Left hindlimb (tissue), 1 donor: Measurements from ENCODE around the gene CRTAC1.

Experiments used
- DNase-seq: peaks from one replicate; pipeline ENCODE4 v3.0.0-alpha.2; 2018

Gene CRTAC1

DNA sequence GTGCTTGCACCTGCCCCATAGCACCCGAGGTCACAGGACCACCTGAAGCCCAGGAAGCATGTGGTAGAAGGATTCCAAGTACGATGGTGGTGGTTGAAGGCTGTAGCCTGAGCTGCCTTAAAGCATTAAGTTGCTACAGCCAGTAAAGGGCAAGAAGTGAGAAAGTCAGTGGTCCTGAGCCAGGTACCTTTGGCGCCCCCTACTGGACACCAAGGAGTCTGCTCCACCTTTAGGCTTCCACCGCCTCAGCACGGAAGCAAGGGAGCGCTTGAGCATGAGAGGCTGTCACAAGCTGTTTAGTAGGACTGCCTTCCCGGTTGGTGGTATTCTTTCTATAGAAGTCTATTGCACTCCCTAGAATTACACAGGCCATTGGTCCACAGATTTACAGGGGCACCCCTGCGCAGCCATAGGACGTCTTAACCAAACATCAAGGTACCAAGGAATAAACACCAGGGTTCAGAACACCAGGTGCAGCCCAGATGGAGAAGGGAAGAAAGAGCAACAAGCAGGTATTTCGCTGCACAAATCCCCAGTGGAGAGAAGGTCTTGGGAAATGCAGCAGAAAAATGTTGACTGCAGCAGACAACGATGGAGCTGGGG is 2.2 kb downstream of the CRTAC1 start:
- DNase-seq = no peak

GRCh38 chr10:98023024-98023423 is 7.4 kb downstream of the CRTAC1 start:
- DNase-seq = no peak

GRCh38 chr10:98020784-98021183 is 9.6 kb downstream of the CRTAC1 start:
- no peak for DNase-seq

DNA sequence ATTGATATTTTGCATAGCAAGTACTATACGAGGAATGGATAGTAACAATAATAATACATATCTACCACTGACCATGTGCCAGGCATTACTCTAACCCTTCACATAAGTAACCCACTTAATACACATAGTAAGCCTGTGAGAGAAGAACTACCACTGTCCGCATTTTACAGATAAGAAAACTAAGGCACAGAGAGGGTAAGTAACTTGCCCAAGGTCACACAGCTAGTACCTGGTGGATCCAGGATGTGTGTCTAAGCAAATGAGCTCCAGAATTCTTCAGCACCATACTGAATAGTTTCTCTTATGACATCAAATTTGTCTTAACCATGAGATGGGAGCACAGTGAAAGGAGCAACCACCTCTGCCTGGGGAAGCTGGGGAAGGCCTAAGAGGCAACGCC is 10.2 kb downstream of the CRTAC1 start:
- no peak for DNase-seq

DNA sequence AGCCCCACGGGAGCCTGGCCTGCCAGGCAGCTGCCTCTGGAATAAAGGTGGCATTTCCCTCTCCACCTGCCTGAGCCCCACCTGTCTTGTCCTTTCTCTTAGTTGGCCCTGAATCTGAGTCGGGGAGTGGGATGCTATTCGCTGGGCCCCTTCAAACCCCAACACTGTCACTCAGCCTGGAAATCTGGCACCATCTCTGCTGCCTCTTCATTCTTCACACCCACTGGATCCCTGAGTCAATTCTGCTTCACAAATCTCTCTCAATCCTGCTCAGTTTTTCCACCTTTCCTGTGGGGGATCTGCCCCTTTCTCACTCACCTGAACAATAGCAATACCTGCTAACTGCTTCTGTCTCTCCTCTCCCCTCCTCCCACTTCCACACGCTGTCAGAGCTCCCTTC is 10.6 kb downstream of the CRTAC1 start:
- no peak for DNase-seq

- no peak for DNase-seq
Observed at GRCh38 chr10:98016772-98017475, 13.5 kb downstream of the CRTAC1 start.

- DNase-seq = no peak
Observed at GRCh38 chr10:98013776-98014175, 16.6 kb downstream of the CRTAC1 start.

DNA sequence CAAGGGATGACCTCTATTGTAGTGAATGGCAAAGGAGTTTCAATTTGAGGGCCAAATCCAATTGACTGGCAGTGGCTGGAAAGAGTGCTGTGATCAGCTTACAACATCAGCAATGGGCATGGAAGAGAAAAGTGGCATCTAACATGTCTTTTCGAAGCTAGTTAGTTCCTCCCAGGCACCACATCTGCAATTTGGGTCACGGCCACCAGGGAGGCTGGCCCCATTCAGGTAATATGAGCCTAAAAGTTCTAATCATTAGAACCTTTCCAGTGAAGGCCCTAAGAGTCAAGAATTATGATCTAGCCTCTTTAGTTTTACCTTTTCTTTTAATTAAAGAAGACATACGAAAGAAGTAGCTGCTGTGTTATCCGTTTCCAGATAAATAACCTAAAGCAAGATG is 17.3 kb downstream of the CRTAC1 start:
- DNase-seq = no peak

GRCh38 chr10:98012644-98013043 is 17.8 kb downstream of the CRTAC1 start:
- no peak for DNase-seq

- no peak for DNase-seq
Observed at GRCh38 chr10:98010939-98011685, 19.3 kb downstream of the CRTAC1 start.

- no peak for DNase-seq
Observed at GRCh38 chr10:98006266-98006665, 24.2 kb downstream of the CRTAC1 start.

DNA sequence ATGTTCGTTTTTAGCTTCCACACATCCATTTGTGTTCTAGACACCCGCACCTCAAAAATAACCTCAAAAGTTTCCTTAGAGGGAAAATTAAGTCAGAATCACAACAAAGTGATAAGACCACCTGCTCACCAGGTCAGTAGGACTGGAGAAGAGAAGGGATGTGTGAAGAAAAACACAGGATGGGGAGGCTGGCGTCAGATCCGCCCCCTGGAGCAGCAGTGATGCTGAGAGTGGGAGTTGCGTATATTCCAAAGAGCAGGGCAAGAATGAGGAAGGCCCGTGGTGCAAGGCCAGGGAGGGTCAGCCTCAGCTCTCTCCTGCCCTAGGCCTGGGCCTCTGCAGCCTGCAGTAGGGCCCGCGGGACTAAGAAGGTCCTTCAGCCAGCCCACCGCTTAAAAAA is 28.7 kb downstream of the CRTAC1 start:
- DNase-seq = no peak

GRCh38 chr10:98000346-98000745 is 30.1 kb downstream of the CRTAC1 start:
- no peak for DNase-seq

DNA sequence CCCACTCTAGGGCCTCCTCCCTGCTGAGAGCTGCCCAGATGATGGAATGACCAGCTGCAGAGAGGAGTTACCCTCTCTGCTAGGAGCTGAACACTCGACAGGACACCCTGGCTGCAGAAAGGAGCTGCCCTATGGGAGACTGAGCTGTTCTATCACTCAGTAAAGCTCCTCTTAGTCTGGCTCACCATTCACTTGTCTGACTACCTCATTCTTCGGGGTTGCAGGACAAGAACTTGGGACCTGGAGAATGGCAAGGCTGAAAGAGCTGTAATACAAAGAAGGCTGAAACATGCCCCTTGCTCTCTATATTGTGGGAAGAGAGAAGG is 30.5 kb downstream of the CRTAC1 start:
- DNase-seq = no peak

DNA sequence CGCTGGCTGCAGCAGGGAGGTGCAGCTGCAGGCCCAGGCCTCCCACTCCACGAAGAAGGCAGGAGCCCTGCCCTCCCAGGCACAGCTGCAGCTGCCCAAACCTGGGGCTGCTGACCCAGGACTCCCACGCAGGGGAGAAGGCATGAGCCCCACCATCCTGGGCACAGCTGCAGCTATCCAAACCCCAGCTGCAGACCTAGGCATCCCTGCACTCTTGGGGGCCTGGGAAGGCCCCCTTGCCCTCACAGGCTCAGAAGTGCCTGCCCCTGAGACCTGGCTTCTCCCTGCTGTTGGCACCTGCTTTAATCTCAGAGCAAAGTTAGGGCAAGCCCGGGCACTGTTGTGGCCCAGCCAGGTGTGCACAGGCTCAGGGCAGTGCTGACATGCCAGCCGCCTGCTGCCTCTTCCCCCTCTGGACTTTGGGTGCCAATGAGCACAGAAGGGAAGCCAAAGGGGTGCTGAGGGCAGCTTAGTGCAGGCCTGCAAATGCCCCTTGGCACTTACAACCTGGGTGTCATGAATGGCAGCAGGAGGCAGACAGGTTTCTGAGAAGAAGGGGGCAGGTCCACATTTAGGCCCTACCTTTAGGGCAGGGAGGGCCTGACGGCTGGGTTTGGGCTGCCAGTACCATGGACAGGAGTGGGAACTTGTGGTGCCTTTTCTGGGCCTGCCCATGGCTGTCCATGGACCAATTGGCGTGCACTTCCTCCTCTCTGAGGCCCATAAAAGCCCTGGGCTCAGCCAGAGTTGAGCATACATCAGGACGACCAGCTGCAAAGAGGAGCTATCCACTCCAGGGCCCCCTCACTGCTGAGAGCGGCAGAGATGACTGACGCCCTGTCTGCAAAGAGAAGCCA is 31.1 kb downstream of the CRTAC1 start:
- no peak for DNase-seq

DNA sequence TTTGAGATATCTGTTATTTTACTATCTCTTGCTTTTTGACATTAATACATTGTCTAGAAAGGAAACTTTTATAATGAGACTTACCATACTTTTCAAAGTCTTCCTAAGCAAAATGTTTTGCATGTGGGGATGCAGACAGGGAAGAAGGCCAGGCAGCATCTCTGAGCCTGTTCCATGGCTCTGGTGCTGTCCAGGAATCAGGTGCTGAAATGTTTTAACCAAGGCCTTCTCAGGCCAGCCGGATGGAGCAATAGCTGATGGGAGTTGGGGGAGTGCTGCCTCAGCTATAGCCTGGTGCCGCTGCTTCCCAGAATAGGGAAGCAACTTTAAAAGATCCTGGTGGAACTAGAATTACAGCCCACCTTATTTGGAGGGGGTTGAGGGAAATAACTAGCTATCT is 38.5 kb downstream of the CRTAC1 start:
- DNase-seq = no peak

DNA sequence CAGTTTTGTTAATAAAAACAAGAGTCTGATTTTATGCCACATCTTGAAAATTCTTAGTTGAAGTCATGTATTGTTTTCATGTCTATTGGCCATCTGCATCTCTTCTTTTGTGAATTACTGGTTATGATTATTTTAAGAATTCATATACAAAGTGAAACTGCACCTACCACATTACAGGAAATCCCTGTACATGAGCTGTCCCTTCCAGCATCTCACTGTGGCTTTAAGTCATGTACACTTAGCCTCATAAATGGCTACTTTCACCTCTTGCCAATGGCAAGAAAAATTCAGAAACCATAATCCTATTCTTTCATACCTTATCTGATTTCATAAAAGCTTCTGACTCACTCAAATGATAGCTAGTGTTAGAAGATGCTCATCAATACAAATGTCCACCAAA is 48.6 kb downstream of the CRTAC1 start:
- no peak for DNase-seq

DNA sequence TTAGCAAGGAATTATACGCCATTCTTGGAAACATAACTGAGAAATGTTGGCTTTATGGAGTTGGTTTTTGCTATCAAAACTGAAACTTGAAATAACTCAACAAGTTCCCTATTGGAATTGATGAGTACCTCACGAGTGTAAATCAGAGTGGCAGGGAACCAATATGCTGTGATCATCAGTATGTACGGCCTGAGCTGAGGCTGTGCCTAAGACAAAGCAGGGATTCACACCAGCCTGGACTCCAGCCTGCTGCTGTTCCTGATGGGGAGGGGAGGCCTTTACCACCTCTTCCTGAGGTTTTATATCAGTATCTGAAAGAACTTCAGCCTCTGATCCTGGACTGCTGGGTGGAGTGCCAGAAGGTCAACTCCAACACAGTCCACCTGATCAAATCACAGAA is 52.7 kb downstream of the CRTAC1 start:
- DNase-seq = no peak

DNA sequence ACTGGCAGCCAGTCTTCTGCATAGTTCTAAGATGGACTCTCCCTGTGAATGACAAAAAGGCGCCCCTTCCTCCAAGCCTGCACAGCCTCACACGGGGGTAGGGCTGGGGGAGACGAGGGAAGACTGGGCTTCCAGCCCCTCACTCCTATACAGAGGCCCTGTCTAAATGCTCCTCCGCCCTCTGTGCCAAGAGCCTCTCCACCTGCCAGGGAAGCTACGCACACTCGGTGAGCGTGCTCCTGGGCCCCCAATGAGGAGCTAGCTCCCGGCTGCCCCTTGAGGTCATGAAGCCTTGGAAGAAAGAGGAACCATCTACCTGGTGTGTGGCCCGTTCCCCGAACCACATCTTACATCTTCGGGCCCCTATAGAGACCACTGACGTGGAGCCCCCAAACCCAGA is 54.8 kb downstream of the CRTAC1 start:
- DNase-seq = no peak

DNA sequence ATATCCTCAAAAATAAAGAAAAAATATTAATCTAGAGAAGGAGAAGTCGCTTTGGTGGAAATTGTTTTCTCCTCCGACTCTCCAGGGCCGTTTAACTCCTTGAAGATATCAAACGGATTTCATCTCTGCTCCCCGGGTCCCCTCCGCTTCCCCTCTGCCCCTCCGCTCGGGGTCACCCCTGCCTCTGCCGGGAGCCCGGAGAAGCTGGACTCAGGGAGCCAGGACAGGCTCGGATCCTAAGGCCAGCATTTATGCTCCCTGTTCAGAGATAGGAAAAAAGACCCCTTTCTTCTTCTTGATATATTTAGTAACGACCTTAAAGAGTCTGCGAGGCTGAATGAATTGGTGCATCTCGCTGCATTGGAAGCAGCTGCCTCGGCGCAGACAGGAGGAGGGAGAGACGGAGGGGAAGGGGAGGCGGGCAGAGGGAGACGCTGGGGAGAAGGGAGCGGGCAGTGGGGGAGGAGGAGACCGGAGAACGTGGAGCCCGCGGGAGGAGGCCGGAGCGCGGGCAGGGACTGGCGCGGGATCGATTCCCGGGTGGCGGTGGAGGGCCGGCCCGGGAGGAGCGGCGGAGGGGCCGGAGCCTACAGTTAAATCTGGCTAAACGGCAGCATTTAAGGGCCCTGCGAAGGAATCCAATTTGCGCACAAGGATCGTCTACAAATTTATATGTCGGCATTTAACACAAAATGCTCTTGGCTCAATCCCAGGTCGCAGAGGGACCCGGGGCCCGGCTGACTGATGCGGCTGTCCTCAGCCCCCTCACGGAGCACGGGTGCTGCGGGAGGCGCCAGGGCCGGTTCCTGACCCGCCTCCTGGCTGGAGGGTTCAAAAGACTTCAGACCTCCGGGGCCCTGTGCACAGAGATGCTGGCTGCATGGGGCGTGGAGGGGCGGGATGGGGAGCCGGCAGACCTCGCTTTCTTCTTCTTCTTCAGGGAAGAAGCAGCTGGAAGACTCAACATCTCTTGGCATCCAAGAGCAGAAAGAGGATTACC is 55.6 kb downstream of the CRTAC1 start:
- DNase-seq = no peak

DNA sequence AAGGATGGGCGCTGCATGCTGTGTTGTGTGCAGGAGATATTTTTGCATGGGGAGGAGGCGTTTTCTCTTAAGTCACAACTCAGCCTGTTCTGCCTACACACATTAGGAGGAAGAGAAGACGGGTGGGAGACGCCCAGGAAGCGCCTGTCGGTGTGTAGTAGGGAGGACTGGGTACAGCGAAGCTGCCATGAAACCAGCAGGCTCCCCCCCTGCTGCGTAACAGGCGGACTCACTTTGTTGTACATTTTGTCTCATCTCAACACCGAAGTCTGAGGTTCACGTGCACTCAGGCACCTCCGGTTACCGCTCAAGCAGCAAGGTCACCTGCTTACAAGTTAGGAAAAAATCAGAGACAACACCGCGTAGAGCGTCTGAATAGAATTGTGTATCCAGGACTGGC is 56.3 kb downstream of the CRTAC1 start:
- no peak for DNase-seq

GRCh38 chr10:97969538-97970079 is 60.8 kb downstream of the CRTAC1 start:
- DNase-seq = no peak
